Suppressor macrophage (primary cell): ENCODE measurements around the gene DISC1.
"Not testable (repeated sequence)": the region's sequence is repeated elsewhere in the genome, so short reads cannot be mapped to it uniquely, and the experiment has no call there.

Source experiments
- DNase-seq, 4 experiments: peaks; one replicate each; pipeline ENCODE4 v3.0.0-alpha.2; 2020 to 2022

Gene DISC1

DNA sequence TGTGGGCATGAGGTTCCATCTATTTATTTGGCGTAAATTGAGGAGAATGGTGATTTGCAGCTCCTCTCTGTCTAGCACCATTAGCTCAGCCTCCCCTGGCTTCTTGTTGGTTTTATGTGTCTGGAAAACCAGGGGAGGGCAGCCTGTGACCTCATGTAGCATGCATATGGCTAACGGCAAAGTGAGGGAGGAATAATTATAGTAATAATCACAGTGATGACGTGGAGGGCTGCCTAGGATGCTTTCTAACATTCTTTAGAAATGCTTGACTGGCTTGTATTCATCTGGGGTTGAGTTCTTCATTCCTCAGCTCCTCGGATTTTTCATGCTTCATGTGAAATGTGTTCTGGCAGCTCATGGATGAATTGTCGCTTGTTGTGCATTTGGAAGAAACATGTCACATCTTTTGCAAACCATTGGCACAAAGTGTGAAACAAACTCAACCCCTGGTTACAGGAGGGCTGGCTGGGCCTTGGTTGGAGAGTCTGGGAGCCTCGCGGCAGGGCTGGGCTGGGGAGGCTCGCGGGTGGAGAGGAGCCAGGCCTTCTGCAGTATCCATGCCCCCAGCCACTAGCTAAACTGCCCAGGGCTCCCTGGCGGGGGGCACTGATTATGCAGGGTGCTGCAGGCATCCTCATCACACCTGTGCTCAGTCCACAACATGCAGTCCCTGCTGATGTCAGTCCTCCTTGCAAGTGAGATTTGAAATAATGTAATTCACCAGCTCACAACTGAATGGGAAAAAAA, 149.6 kb downstream of the DISC1 start:
- DNase-seq, result peak in 1 of 4 experiments; percentile 14

GRCh38 chr1:231776757-231777062, 150.1 kb downstream of the DISC1 start:
- DNase-seq, result peak in 2 of 4 experiments; percentile 33 to 44

DNA sequence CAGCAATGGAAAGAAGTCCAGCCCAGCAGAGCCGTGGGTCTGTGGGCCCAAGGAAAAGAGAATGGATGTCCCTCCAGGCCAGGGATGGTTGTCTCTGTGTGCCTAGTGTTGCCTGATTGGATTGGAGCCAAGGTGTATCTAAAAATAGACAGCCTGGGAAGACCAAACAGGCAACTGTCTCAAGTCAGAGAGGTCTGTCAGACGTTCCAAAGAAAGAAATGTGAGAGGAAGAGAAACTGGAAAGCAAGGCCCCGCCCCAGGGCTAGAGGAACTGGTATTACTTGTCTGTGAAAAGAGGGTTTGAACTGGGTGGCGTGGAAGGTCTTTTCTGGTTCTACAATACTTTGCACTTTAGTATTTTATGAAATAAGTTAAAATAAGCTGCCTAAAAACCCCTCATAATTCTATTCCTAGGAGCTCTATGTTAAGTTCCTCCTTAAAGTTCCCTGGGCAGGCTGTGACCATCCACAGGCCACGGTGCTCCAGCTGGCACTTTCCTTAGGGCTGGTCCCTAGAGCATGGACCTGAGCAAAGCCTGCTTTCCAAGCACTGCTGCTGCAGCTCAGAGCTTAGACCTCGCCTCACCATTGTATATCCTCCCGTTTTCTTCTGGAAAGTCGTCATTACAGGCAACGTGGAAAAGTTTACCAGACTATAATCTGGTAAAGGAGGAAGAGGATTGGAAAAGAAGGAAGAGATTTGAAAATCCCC, 151.6 kb downstream of the DISC1 start:
- DNase-seq, result peak; percentile 67 to 78 (median 76)

DNA sequence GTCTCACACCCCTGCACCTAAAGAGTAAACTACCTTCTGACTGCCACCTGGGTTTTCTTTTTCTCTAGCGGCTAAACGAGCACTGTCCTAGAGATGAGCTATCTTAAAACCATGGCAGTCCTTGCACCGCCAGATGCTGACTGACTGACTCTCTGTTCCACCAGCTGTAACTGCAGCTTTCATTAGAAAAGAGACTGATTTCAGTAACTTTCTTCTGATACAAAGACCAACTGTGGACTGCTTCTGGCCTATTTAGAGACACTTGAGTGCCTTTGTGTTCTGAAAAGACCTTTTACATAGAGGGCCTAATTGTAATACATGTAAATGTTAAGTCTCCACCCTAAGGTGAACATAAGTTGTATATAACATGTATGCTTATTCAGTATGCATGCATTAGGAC, 152.5 kb downstream of the DISC1 start:
- DNase-seq, result no peak

DNA sequence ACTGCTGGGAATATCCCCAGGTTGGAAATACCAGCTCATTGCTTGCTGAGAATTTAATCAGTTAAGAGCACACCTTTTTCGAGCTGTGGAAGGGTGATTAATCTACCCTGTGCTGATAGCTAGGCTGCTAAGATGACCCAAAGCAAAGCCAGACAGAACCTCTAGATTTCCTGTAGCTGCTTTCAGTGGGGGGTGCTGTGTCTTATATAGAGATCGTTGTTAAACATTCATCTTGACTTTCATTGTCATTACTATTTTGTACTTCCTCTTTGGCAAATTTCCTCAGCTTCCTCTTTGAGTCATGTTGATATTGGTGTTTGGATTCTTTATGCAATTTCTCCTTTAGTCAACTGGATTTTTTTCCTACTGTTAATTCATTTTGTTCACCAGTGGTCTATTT, 155.3 kb downstream of the DISC1 start:
- peak; percentile 42 to 89 (median 70) for DNase-seq

DNA sequence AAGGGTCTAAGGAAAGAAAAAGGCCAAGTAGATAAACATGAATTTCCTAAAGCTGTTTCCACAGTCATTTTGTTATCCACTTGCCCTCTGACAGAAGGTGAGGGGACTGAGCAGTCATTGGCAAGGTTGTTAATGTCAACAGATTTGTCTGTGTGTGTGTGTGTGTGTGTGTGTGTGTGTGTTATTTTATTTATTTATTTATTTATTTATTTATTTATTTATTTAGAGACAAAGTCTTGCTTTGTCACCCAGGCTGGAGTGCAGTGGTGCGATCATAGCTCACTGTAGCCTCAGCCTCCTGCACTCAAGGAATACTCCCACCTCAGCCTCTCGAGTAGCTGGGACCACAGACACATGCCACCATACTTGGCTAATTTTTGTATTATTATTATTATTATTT, 158.5 kb downstream of the DISC1 start:
- DNase-seq, result not testable (repeated sequence)

DNA sequence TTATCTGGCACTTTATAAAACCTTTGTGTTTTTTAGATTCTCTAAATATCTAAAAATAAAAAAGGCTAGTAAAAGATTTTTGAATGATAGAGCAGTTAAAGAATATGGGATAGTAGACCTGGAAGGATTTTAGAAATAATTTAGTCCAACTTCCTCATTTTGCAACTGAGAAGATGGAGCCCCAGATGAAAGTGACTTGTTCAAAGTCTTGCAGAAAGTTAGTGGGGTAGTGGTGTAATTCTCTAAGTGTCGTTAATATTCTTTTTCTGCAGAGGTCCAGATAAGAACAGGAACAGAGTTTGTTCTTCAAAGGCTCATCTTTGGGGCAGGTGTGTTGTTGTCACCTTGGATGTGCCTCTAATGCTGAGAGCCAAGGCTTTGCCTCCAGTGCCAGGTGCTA, 159.5 kb downstream of the DISC1 start:
- DNase-seq, result peak in 2 of 4 experiments; percentile 17 to 34

GRCh38 chr1:231792634-231793033, 166.0 kb downstream of the DISC1 start:
- no peak for DNase-seq

DNA sequence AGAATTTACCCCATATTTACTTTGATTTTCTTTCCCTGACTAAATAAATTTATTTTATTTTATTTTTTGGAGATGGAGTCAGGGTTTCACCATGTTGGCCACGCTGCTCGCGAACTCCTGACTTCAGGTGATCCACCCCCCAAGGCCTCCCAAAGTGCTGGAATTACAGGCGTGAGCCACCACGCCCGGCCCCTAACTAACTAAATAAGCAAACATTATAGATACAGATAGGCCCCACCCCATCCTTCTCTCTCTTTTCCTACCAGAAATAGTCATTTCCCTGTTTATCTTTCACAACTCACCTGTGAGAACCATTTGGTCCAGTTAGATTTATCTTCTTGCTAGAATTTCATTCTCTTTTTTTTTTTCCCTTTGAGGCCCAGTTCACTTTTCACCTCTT, 167.3 kb downstream of the DISC1 start:
- no peak for DNase-seq

DNA sequence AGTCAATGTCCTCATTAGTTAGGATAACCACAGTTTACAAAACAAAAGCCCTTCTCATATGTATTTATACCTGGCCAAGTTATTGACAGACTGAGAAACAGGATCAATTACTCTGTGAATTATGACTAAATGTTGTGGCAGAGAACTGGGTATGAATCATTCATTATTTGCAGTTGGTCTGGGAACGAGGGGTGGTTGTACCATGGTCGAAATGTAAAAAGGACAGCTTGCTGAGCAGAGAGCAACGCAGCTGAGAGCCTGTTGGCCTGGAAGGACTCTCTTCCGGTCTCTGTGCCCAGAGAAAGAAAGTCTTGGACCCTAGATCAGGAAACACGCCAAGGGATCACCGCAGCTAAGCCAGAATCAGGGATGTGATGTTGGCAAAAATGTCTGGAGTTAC, 169.6 kb downstream of the DISC1 start:
- DNase-seq, result no peak

GRCh38 chr1:231799363-231799986, 172.9 kb downstream of the DISC1 start:
- DNase-seq, result no peak

DNA sequence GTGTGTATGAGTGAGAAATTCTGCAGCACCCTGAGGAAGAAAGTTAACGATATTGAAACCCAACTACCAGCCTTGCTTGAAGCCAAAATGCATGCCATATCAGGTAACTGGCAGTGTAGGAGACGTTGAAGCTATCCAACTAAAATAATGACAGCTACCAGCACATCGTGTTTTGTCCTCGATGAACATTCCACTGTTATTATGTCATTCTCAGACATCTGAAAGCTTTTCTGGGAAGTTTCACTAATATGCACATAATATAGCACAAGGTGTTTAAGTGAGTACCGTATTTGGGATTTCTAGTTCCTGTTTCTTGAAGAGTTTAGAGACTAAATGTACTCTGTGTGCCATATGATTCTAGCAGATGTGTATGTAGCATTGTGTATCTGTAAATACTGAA, 173.5 kb downstream of the DISC1 start:
- DNase-seq, result no peak

- DNase-seq, result no peak
Measured at GRCh38 chr1:231801042-231801585, 174.5 kb downstream of the DISC1 start.

GRCh38 chr1:231803353-231803752, 176.8 kb downstream of the DISC1 start:
- DNase-seq, result peak; percentile 73 to 87 (median 84)

- peak; percentile 79 to 88 (median 85) for DNase-seq
Measured at GRCh38 chr1:231806623-231807495, 180.3 kb downstream of the DISC1 start.

- DNase-seq, result no peak
Measured at GRCh38 chr1:231807541-231807940, 181.0 kb downstream of the DISC1 start.

GRCh38 chr1:231808116-231808515, 181.5 kb downstream of the DISC1 start:
- no peak for DNase-seq

GRCh38 chr1:231808990-231809389, 182.4 kb downstream of the DISC1 start:
- peak; percentile 17 to 59 (median 45) for DNase-seq

DNA sequence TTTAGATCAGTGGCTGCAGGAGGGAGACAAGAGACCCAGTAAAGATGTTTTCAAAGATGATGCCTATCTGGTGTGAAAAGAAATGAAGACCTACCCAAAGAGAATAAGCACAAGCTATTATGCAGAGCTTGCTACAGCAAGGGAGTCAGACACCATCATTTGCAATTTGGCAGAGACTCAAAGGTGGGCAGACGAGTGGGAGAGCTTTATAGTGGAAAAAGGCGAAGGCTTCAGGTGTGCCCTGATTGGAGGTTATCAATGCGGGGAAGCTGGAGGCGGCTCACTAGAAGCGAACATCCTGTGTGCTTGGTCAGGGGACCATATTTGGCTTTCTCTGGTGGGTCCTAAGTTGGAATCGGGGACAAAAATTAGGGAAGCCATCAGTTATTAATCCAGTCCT, 183.8 kb downstream of the DISC1 start:
- DNase-seq, result no peak

DNA sequence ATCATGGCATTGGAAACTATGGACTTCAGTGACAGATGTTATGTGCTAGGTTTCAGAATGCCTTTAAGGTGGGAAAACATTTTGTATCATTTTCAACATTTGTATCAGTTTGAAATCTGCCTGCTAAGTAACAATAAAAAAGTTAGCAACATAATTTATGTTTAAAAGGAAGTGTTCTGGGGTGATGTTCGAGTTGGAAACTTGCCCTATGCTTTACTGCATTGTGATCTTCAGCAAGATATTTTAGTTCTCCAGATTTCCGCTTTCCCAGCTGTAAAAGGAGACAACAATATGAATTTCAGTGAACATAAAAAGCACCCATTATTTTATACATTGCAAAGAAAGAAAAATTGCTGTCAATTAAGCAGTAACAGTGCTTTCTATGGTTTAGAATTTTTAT, 187.4 kb downstream of the DISC1 start:
- peak in 1 of 4 experiments; percentile 10 for DNase-seq

- DNase-seq, result no peak
Measured at GRCh38 chr1:231814521-231814920, 187.9 kb downstream of the DISC1 start.

DNA sequence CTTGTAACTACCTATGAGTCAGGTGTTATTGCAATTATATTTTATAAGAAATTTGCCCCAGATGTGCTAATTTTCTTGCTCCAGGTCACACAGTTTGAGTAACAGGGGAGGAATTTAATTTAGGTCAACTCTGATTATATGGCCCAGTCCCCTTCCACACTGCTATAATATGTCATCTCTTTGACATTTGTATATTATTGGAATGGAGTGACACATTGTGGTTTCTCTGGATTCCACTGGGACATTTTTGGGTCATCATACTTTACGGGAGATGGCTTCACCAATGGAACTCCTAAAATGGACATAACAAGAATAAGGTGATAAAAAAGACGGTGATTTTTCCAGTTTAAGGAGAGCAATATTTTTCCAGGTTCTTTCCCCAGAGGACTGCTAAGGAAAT, 191.2 kb downstream of the DISC1 start:
- DNase-seq, result no peak

DNA sequence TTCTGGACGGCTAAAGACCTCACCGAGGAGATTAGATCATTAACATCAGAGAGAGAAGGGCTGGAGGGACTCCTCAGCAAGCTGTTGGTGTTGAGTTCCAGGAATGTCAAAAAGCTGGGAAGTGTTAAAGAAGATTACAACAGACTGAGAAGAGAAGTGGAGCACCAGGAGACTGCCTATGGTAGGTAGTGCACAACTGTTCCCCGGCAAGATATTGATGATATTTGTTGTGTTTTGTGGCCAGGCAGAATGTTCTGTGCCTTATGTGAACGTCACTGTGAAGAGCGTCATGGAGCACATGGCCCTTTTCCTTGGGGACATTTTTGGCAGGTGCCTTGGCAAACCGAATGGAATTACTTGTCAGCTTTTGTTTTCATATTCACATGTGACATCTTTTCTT, 191.7 kb downstream of the DISC1 start:
- no peak for DNase-seq
